ENCODE results near the gene SPIN1. TPM values are rescaled to one million over a fixed set of nuclear protein-coding genes. Genes with fewer than 3 reads are reported as not detected.

SPIN1 gene
- total and polyA plus RNA-seq, 2 of the 8 experiments (the other 6 are each of a cell fraction or from before 2014, with no cell fraction given), result 69.9 to 139 TPM

DNA sequence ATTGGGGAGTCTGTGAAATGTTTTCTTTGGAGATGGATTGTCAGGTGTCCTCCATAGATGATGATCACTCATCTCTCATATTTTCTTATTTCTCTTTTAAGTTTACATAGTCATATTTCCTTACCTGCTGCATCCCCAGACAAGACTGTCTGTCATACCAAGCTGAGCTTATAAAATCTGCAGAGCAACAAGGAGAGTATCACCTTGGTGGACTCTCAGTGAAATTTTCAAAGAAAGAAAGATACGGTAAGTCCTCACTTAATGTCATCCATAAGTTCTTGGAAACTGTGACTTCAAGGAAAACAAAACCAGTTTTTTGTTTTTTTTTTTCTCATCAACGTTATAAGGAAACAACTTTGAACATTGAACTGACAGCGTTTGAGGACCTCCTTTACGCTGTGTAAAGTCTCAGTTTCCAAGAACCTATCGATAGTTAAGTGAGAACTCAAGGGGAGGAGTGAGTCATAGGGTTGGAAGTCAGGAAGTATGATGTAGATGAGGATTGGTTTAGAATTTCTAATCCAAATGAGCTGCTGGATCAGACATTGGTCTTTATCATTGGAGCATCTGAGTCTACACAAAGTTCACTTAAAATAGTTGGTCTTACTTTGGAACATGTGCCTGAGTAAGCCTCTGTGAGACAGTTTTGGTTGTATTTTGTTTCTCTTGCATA lies 45.5 kb downstream of the SPIN1 start:
- no peak overlapping the region for H3K4me2 ChIP-seq (ENCODE audit: insufficient read depth in 1 of 2, low read depth in 2 of 2, low read length in 2 of 2)
- peaks cover 7% of the 10 kb centered on the region for H3K79me1 ChIP-seq (ENCODE audit: low read depth, low read length)
- no peak overlapping the region for H2AK5ac ChIP-seq (ENCODE audit: low read depth, low read length)
- H4K5ac ChIP-seq (ENCODE audit: insufficient read length, low read depth, low read length), result no peak overlapping the region
- peaks cover 0 to 14% (median 7%) of the 10 kb centered on the region in 4 experiments; a peak in 5 of 8 replicates for H3K36me3 ChIP-seq (ENCODE audit: control insufficient read depth in 2 of 4, insufficient read depth in 4 of 4, low read length in 3 of 4)
- WGBS, 2 experiments (ENCODE audit: extremely low coverage in 1 of 2, insufficient coverage in 1 of 2, insufficient read length in 1 of 2, insufficient replicate concordance in 2 of 2, low coverage in 1 of 2, low lambda C conversion rate in 2 of 2, missing lambda C conversion rate in 1 of 2), result 86% methylated on average over 5 of the region's 5 CpGs; no CpG with 5 or more reads in 1 of the 2 experiments
- no peak overlapping the region for H3K9ac ChIP-seq (replicated peaks in 1 of 4; ENCODE audit: extremely low read depth in 1 of 4, low read depth in 3 of 4, low read length in 3 of 4)
- no peak overlapping the region for H3K4ac ChIP-seq (replicated peaks; ENCODE audit: insufficient read length, low read depth, low read length)
- H2BK5ac ChIP-seq (ENCODE audit: low read depth, low read length), result no peak overlapping the region
- no peak overlapping the region for H3K27ac ChIP-seq (ENCODE audit: low read depth, low read length)
- no peaks in the 10 kb centered on the region for H3K23me2 ChIP-seq (ENCODE audit: low read depth, low read length)
- POLR2A ChIA-PET (ENCODE audit: partially characterized antibody), result interaction anchor here (1.1 kb wide), 1 partner anchor 9 kb away, joined by 3 read pairs; no protein-coding TSS in a partner anchor
- DNase-seq (ENCODE audit: low read depth in 1 of 2, low spot score in 2 of 2) (no peak), FAIRE-seq (no peak)
- peaks cover 0 to 88% of the 10 kb centered on the region in 2 experiments; a peak in 2 of 4 replicates for H3K79me2 ChIP-seq (ENCODE audit: control insufficient read depth in 1 of 2, insufficient read depth in 2 of 2, low read length in 2 of 2)
- no peak overlapping the region for H3K56ac ChIP-seq (replicated peaks; ENCODE audit: insufficient read length, low read depth, low read length)
- no peaks in the 10 kb centered on the region for H3K27me3 ChIP-seq (replicated peaks in 1 of 4; ENCODE audit: control insufficient read depth in 3 of 4, extremely low read depth in 1 of 4, insufficient read depth in 3 of 4, low read length in 3 of 4)
- CTCF ChIA-PET (ENCODE audit: partially characterized antibody), result interaction anchor here (0.6 kb wide), 1 partner anchor 61 kb away, joined by 3 read pairs; no protein-coding TSS in a partner anchor
- peaks cover 0 to 9% of the 10 kb centered on the region in 2 experiments for H4K20me1 ChIP-seq (replicated peaks in 1 of 2; ENCODE audit: control insufficient read depth in 1 of 2, insufficient read depth in 2 of 2, low read length in 2 of 2)
- no peak overlapping the region for H2AFZ ChIP-seq (ENCODE audit: low read length)
- H3K18ac ChIP-seq (ENCODE audit: extremely low read depth, low read length), result no peak overlapping the region
- no peak overlapping the region for H2BK20ac ChIP-seq (ENCODE audit: low read length)
- H3K14ac ChIP-seq (ENCODE audit: insufficient read length), result no peak overlapping the region
- H3K23ac ChIP-seq (ENCODE audit: insufficient read length), result no peak overlapping the region
- no peak overlapping the region for H4K8ac ChIP-seq (ENCODE audit: extremely low read depth, insufficient read depth, low read length)
- no peak overlapping the region for H2BK15ac ChIP-seq (ENCODE audit: low read length)
- H4K91ac ChIP-seq (replicated peaks; ENCODE audit: insufficient read length, low read length), result no peak overlapping the region
- no peaks in the 10 kb centered on the region for H3K9me3 ChIP-seq (ENCODE audit: insufficient read depth in 2 of 2, low read depth in 1 of 2, low read length in 1 of 2)
- H3K4me1 ChIP-seq (replicated peaks in 1 of 4; ENCODE audit: control insufficient read depth in 3 of 4, insufficient read depth in 4 of 4, low read length in 3 of 4), result peaks cover 0 to 3% (median 0%) of the 10 kb centered on the region in 4 experiments; a peak in 3 of 7 replicates
- no peak overlapping the region for H2BK120ac ChIP-seq (replicated peaks; ENCODE audit: low read depth, low read length)
- no peak overlapping the region for H2BK12ac ChIP-seq (ENCODE audit: low read depth, low read length)
- H3K4me3 ChIP-seq (ENCODE audit: extremely low read depth in 1 of 4, insufficient read depth in 2 of 4, low read depth in 3 of 4, low read length in 4 of 4), result no peak overlapping the region
- TF ChIP-seq, protein P1, sequence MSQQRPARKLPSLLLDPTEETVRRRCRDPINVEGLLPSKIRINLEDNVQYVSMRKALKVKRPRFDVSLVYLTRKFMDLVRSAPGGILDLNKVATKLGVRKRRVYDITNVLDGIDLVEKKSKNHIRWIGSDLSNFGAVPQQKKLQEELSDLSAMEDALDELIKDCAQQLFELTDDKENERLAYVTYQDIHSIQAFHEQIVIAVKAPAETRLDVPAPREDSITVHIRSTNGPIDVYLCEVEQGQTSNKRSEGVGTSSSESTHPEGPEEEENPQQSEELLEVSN (IDR thresholded peaks at IDR 0.05), result no peak
- TF ChIP-seq RBBP5 (IDR thresholded peaks at IDR 0.05; ENCODE audit: borderline replicate concordance, low read depth, low read length), result no peak
- TF ChIP-seq YY1 (IDR thresholded peaks at IDR 0.05; ENCODE audit: low read depth, low read length), result no peak
- TF ChIP-seq CEBPB (IDR thresholded peaks at IDR 0.05; ENCODE audit: low read depth, low read length), result no peak
- TF ChIP-seq, protein P2, sequence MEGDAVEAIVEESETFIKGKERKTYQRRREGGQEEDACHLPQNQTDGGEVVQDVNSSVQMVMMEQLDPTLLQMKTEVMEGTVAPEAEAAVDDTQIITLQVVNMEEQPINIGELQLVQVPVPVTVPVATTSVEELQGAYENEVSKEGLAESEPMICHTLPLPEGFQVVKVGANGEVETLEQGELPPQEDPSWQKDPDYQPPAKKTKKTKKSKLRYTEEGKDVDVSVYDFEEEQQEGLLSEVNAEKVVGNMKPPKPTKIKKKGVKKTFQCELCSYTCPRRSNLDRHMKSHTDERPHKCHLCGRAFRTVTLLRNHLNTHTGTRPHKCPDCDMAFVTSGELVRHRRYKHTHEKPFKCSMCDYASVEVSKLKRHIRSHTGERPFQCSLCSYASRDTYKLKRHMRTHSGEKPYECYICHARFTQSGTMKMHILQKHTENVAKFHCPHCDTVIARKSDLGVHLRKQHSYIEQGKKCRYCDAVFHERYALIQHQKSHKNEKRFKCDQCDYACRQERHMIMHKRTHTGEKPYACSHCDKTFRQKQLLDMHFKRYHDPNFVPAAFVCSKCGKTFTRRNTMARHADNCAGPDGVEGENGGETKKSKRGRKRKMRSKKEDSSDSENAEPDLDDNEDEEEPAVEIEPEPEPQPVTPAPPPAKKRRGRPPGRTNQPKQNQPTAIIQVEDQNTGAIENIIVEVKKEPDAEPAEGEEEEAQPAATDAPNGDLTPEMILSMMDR (IDR thresholded peaks at IDR 0.05; ENCODE audit: control extremely low read depth in 1 of 3, insufficient read depth in 1 of 3, low read depth in 1 of 3, low read length in 3 of 3), result no peak
- TF ChIP-seq, protein P3, sequence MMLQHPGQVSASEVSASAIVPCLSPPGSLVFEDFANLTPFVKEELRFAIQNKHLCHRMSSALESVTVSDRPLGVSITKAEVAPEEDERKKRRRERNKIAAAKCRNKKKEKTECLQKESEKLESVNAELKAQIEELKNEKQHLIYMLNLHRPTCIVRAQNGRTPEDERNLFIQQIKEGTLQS (IDR thresholded peaks at IDR 0.05; ENCODE audit: insufficient read depth, low read depth, low read length), result no peak
- no peak for TF ChIP-seq TAF1 (IDR thresholded peaks at IDR 0.05; ENCODE audit: low read depth, low read length)
- no peak for TF ChIP-seq CHD2 (IDR thresholded peaks at IDR 0.05; ENCODE audit: low read length)
- no peak for TF ChIP-seq POU5F1 (IDR thresholded peaks at IDR 0.05; ENCODE audit: low read depth, low read length)
